Fibroblast of lung (primary cell): Measurements from ENCODE around the gene AZU1. TPM values are rescaled to one million over a fixed set of nuclear protein-coding genes. Genes with fewer than 3 reads are reported as not detected.

Source experiments
- DNase-seq, 2 donors: peaks; one replicate each; pipeline versions ENCODE4 v3.0.0 to v3.0.0-alpha.2; 2010; ENCODE audit warnings: low read depth in 2 of 2
- H2AFZ ChIP-seq: 2 replicates; pipeline ENCODE4 v1.5.1; 2012; ENCODE audit warnings: low read length, control low read depth, inconsistent platforms
- H3K27ac ChIP-seq: 2 replicates; pipeline ENCODE4 v1.5.1; 2011; ENCODE audit warnings: low read length, control low read depth; ENCODE audit not compliant: insufficient read depth
- H3K27me3 ChIP-seq: 2 replicates; pipeline ENCODE4 v1.5.1; 2011; ENCODE audit warnings: mild to moderate bottlenecking, low read length; ENCODE audit not compliant: control insufficient read depth, insufficient read depth
- H3K36me3 ChIP-seq: 2 replicates; pipeline ENCODE4 v1.5.1; 2011; ENCODE audit warnings: low read length; ENCODE audit not compliant: control insufficient read depth, insufficient read depth
- H3K4me1 ChIP-seq: 2 replicates; pipeline ENCODE4 v1.5.1; 2011; ENCODE audit warnings: low read length; ENCODE audit not compliant: control insufficient read depth, insufficient read depth; ENCODE audit errors: extremely low read depth
- H3K4me2 ChIP-seq: 2 replicates; pipeline ENCODE4 v1.5.1; 2011; ENCODE audit warnings: low read length, control low read depth; ENCODE audit not compliant: insufficient read depth; ENCODE audit errors: extremely low read depth
- H3K4me3 ChIP-seq, 4 experiments: fragments of 200-600 bp in 1 of 4; sonication (generic) in 1 of 4; replicated peaks in 1 of 4; 2 replicates each; pipeline ENCODE4 v1.5.1; 2011 to 2016; ENCODE audit warnings: low read length in 4 of 4, low read depth in 3 of 4, mild to moderate bottlenecking in 3 of 4, control low read depth in 2 of 4, inconsistent platforms in 1 of 4, mixed read lengths in 1 of 4; ENCODE audit not compliant: insufficient read depth in 1 of 4; ENCODE audit errors: control extremely low read depth in 1 of 4
- H3K79me2 ChIP-seq: 2 replicates; pipeline ENCODE4 v1.5.1; 2012; ENCODE audit warnings: mild to moderate bottlenecking, low read length, inconsistent platforms; ENCODE audit not compliant: control insufficient read depth, insufficient read depth
- H3K9ac ChIP-seq: 2 replicates; pipeline ENCODE4 v1.5.1; 2011; ENCODE audit warnings: mild to moderate bottlenecking, low read length, control low read depth; ENCODE audit not compliant: insufficient read depth
- H3K9me3 ChIP-seq: 2 replicates; pipeline ENCODE4 v1.5.1; 2012; ENCODE audit warnings: low read depth, low read length; ENCODE audit not compliant: control insufficient read depth, insufficient read depth
- H4K20me1 ChIP-seq: 2 replicates; pipeline ENCODE4 v1.5.1; 2011; ENCODE audit warnings: low read length; ENCODE audit not compliant: control insufficient read depth, insufficient read depth; ENCODE audit errors: extremely low read depth
- CTCF ChIP-seq, 2 donors: IDR thresholded peaks in 1 of 2; conservative IDR thresholded peaks in 1 of 2; 1 replicate in 1 of 2; 2 replicates in 1 of 2; pipeline ENCODE4 v1.5.1; 2011 to 2012; ENCODE audit warnings: low read length in 2 of 2, control low read depth in 1 of 2, inconsistent platforms in 1 of 2, low read depth in 1 of 2, mild to moderate bottlenecking in 1 of 2
- EZH2 ChIP-seq: IDR thresholded peaks from 2 replicates; pipeline ENCODE4 v1.5.1; 2012; ENCODE audit warnings: low read length, control low read depth, mild to moderate bottlenecking; ENCODE audit errors: missing control alignments
- polyA plus RNA-seq, 2 donors: library from polyadenylated mRNA; depleted of rRNA in 1 of 2; stranded (reverse) in 1 of 2; unstranded in 1 of 2; fragments of >200 nt; gene quantifications; 2 replicates each; pipeline ENCODE4 v1.2.1, GENCODE V29; 2011 to 2012; ENCODE audit warnings: missing spikeins in 1 of 2
- total RNA-seq: library from RNA; depleted of rRNA; stranded (reverse); fragments of >200 nt; gene quantifications from 2 replicates; pipeline ENCODE4 v1.2.1, GENCODE V29; 2014

Gene AZU1
- total and polyA plus RNA-seq, 2 donors (not counting 1 experiment from before 2014, with no cell fraction given) = 0.17 TPM; not detected in 1

GRCh38 chr19:868458-869244 lies 41.0 kb downstream of the AZU1 start:
- H3K36me3 ChIP-seq = peaks cover 15% of the 10 kb centered on the region
- H3K4me3 ChIP-seq = no peak overlapping the region
- H3K9ac ChIP-seq = peak overlapping the region; percentile 31
- H2AFZ ChIP-seq = no peak overlapping the region
- no peak overlapping the region for H3K4me2 ChIP-seq
- no peaks in the 10 kb centered on the region for H3K79me2 ChIP-seq
- H3K27ac ChIP-seq = peak overlapping the region; percentile 82
- H3K4me1 ChIP-seq = peaks cover 11% of the 10 kb centered on the region
- no peaks in the 10 kb centered on the region for H3K9me3 ChIP-seq
- TF ChIP-seq CTCF (conservative IDR thresholded peaks at IDR 0.05 in 1 of 2, IDR thresholded peaks at IDR 0.05 in 1 of 2; ENCODE audit: low read depth in 1 of 2, low read length in 2 of 2) (no peak), EZH2 (no peak)
- DNase-seq = no peak
- H3K27me3 ChIP-seq = no peaks in the 10 kb centered on the region
- no peaks in the 10 kb centered on the region for H4K20me1 ChIP-seq

DNA sequence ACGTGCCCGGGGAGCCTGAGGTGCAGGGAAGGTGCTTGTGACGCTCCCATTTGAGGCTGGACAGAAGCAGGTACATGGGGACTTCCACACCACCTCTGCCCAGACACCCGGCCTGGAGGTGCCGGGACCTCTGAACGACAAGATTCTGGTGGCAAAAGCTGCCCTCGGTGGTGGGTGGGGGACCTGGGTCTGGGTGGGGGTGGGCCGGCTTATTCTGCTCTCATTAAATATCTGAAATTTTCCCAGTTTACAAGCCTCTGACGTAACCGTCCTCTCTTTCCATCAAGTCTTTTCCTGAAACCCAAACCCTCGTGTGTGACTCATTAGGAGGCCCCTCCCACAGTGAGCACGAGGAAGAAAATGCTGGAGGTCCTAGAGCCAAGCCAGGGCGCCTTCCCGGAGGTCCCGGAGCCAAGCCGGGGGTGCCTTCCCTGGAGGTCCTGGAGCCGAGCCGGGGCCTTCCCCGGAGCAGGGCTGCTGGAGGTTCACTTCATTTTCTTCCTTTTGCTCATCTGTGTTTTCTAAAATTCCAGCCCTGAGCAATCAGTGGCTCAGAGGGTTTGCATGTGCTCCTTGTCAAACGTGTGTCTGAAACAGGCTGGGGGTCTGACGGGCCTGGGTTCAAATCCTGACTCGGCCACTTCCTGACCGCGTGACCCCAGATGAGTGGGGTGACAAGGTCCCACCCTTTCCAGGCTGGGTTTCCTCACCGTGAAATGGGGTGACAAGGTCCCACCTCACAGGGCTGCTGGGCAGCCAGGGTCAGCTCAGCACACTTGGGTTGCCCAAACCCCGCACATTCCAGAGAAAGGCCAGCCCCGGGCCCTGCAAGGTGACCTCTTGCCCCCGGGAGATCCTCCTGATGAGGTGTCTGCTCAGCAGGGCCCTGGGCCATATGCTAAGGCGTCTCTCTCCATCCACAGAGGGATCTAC lies 41.9 kb downstream of the AZU1 start:
- Histone ChIP-seq H3K27me3 (no peaks in the 10 kb centered on the region), H3K36me3 (peaks cover 19% of the 10 kb centered on the region), H3K4me2 (peak overlapping the region; percentile 35), H3K4me1 (peaks cover 11% of the 10 kb centered on the region), H3K9ac (peak overlapping the region; percentile 31), H4K20me1 (no peaks in the 10 kb centered on the region), H2AFZ (no peak overlapping the region), H3K79me2 (no peaks in the 10 kb centered on the region), H3K27ac (peak overlapping the region; percentile 84), H3K4me3 (no peak overlapping the region), H3K9me3 (no peaks in the 10 kb centered on the region)
- no peak for TF ChIP-seq CTCF (conservative IDR thresholded peaks at IDR 0.05 in 1 of 2, IDR thresholded peaks at IDR 0.05 in 1 of 2; ENCODE audit: low read depth in 1 of 2, low read length in 2 of 2)
- no peak for TF ChIP-seq EZH2
- peak; percentile 96 for DNase-seq

GRCh38 chr19:870314-870713 lies 42.7 kb downstream of the AZU1 start:
- TF ChIP-seq EZH2 (no peak), CTCF (conservative IDR thresholded peaks at IDR 0.05 in 1 of 2, IDR thresholded peaks at IDR 0.05 in 1 of 2; ENCODE audit: low read depth in 1 of 2, low read length in 2 of 2) (no peak)
- Histone ChIP-seq H3K9me3 (no peaks in the 10 kb centered on the region), H3K79me2 (no peaks in the 10 kb centered on the region), H3K4me1 (peaks cover 11% of the 10 kb centered on the region), H3K4me2 (no peak overlapping the region), H3K9ac (no peak overlapping the region), H3K36me3 (peaks cover 23% of the 10 kb centered on the region), H3K4me3 (no peak overlapping the region), H3K27me3 (no peaks in the 10 kb centered on the region), H3K27ac (peak overlapping the region; percentile 84), H4K20me1 (no peaks in the 10 kb centered on the region), H2AFZ (no peak overlapping the region)
- DNase-seq = no peak
